ENCODE results near the gene LZIC. TPM values are rescaled to one million over a fixed set of nuclear protein-coding genes. Genes with fewer than 3 reads are reported as not detected.

Gene LZIC
- total and polyA plus RNA-seq, 2 of the 13 experiments (the other 11 are each of a cell fraction or from before 2014, with no cell fraction given), result 25.2 to 71.8 TPM

GRCh38 chr1:9942939-9943788 is at the start of gene LZIC, which contains the start of gene NMNAT1 (continued):
- TF ChIP-seq ZNF205 (CRISPR knock-in tag; IDR thresholded peaks at IDR 0.05), result peak; percentile 76; the same call in 1 of the 2 replicates
- peak; percentile 48; the same call in 1 of the 2 replicates for TF ChIP-seq ZBTB21 (CRISPR knock-in tag; IDR thresholded peaks at IDR 0.05)
- peak; percentile 65 for TF ChIP-seq PAXIP1 (CRISPR knock-in tag; conservative IDR thresholded peaks at IDR 0.05)
- peak; percentile 92 for TF ChIP-seq KLF6 (CRISPR knock-in tag; IDR thresholded peaks at IDR 0.05)
- TF ChIP-seq ZNF83 (CRISPR knock-in tag; IDR thresholded peaks at IDR 0.05; ENCODE audit: borderline replicate concordance), result 0 out of 2 replicates have a peak, but pooled peaks have one; percentile 49
- TF ChIP-seq ZMAT5 (CRISPR knock-in tag; IDR thresholded peaks at IDR 0.05; ENCODE audit: borderline replicate concordance, low read depth), result no peak
- no peak for TF ChIP-seq ZNF292 (CRISPR knock-in tag; IDR thresholded peaks at IDR 0.05; ENCODE audit: borderline replicate concordance, low read depth)
- 0 out of 2 replicates have a peak, but pooled peaks have one; percentile 22 for TF ChIP-seq ZFP37 (CRISPR knock-in tag; IDR thresholded peaks at IDR 0.05; ENCODE audit: borderline replicate concordance)
- peak; percentile 75; the same call in 1 of the 2 replicates for TF ChIP-seq ZNF33A (CRISPR knock-in tag; IDR thresholded peaks at IDR 0.05; ENCODE audit: borderline replicate concordance)
- TF ChIP-seq SAP130 (CRISPR knock-in tag; IDR thresholded peaks at IDR 0.05; ENCODE audit: low read depth), result peak; percentile 95
- peak; percentile 37; the same call in 1 of the 2 replicates for TF ChIP-seq ZSCAN20 (CRISPR knock-in tag; IDR thresholded peaks at IDR 0.05; ENCODE audit: borderline replicate concordance)
- no peak for TF ChIP-seq MNT (IDR thresholded peaks at IDR 0.05)
- TF ChIP-seq GPBP1L1 (CRISPR knock-in tag; IDR thresholded peaks at IDR 0.05), result no peak
- TF ChIP-seq FOXA3 (CRISPR knock-in tag; IDR thresholded peaks at IDR 0.05), result peak; percentile 57
- no peak for TF ChIP-seq CHD4 (IDR thresholded peaks at IDR 0.05; ENCODE audit: borderline replicate concordance, low read length)
- TF ChIP-seq ZBTB49 (CRISPR knock-in tag; IDR thresholded peaks at IDR 0.05; ENCODE audit: borderline replicate concordance), result no peak
- TF ChIP-seq ZNF564 (CRISPR knock-in tag; IDR thresholded peaks at IDR 0.05), result no peak
- TF ChIP-seq SRSF1 (optimal IDR thresholded peaks at IDR 0.05; ENCODE audit: low read depth, low read length), result peak; percentile 91
- TF ChIP-seq ZNF556 (CRISPR knock-in tag; IDR thresholded peaks at IDR 0.05; ENCODE audit: borderline replicate concordance), result peak; percentile 87
- no peak for TF ChIP-seq ZNF12 (CRISPR knock-in tag; IDR thresholded peaks at IDR 0.05)
